Measurements from ENCODE around the gene KCNMA1. TPM values are rescaled to one million over a fixed set of nuclear protein-coding genes. Genes with fewer than 3 reads are reported as not detected.

Gene KCNMA1
- total RNA-seq, 8 experiments from 2014 or later, result 4.3 to 81.4 (median 17.3) TPM

- H3K4me3 ChIP-seq, result no peak overlapping the region
- in situ Hi-C loops (cut with MboI; ENCODE audit: low pct_unique_long_range_greater_than_20kb in 2 of 9, low sequenced_read_pairs in 9 of 9, unreplicated experiment in 9 of 9), result loop anchor here in 2 of 9 experiments (10.0 to 25.0 kb wide), 5 partner anchors 428 to 1605 kb away; no protein-coding TSS in a partner anchor
- peaks cover 6% of the 10 kb centered on the region in 2 donors for H3K4me1 ChIP-seq (replicated peaks in 1 of 2)
- WGBS, 10 experiments, result 36 to 100% (median 91%) methylated on average over 1 to 3 of the region's 3 CpGs; no CpG with 5 or more reads in 4 of the 10 experiments
- H3K27ac ChIP-seq, result no peak overlapping the region
- no peak for ATAC-seq (replicated peaks in 6 of 8)
These were observed 645.1 kb downstream of the KCNMA1 start for GRCh38 chr10:76992467-76992866.

GRCh38 chr10:76991621-76992020 is 646.0 kb downstream of the KCNMA1 start:
- H3K27ac ChIP-seq, result no peak overlapping the region
- no peak overlapping the region for H3K4me3 ChIP-seq
- ATAC-seq (replicated peaks in 6 of 8), result no peak
- H3K4me1 ChIP-seq (replicated peaks in 1 of 2), result peaks cover 0 to 6% of the 10 kb centered on the region in 2 donors
- 0 to 100% (median 69%) methylated on average over 1 to 2 of the region's 2 CpGs; no CpG with 5 or more reads in 4 of the 10 experiments for WGBS, 10 experiments
- in situ Hi-C loops (cut with MboI; ENCODE audit: low pct_unique_long_range_greater_than_20kb in 2 of 9, low sequenced_read_pairs in 9 of 9, unreplicated experiment in 9 of 9), result loop anchor here in 2 of 9 experiments (10.0 to 25.0 kb wide), 5 partner anchors 427 to 1604 kb away; no protein-coding TSS in a partner anchor

- H3K27ac ChIP-seq, result no peak overlapping the region
- peaks cover 0 to 6% of the 10 kb centered on the region in 2 donors for H3K4me1 ChIP-seq (replicated peaks in 1 of 2)
- in situ Hi-C loops (cut with MboI; ENCODE audit: low pct_unique_long_range_greater_than_20kb in 2 of 9, low sequenced_read_pairs in 9 of 9, unreplicated experiment in 9 of 9), result loop anchor here in 2 of 9 experiments (10.0 to 25.0 kb wide), 5 partner anchors 426 to 1603 kb away; no protein-coding TSS in a partner anchor
- 67 to 100% (median 100%) methylated on average over 1 of the region's 1 CpG; no CpG with 5 or more reads in 5 of the 10 experiments for WGBS, 10 experiments
- no peak for ATAC-seq (replicated peaks in 6 of 8)
- no peak overlapping the region for H3K4me3 ChIP-seq
These were observed 647.0 kb downstream of the KCNMA1 start for GRCh38 chr10:76990561-76990960.

GRCh38 chr10:76984559-76985443 is 652.8 kb downstream of the KCNMA1 start:
- Histone ChIP-seq H3K4me3 (no peak overlapping the region), H3K27ac (no peak overlapping the region), H3K4me1 (replicated peaks in 1 of 2) (peaks cover 2 to 7% of the 10 kb centered on the region in 2 donors)
- peak; percentile 82 to 97 (median 90) for ATAC-seq (replicated peaks in 6 of 8)
- in situ Hi-C loops (cut with MboI; ENCODE audit: low pct_unique_long_range_greater_than_20kb in 2 of 9, low sequenced_read_pairs in 9 of 9, unreplicated experiment in 9 of 9), result loop anchor here in 2 of 9 experiments (25.0 kb wide), 4 partner anchors 448 to 1598 kb away; no protein-coding TSS in a partner anchor
- WGBS, 10 experiments, result 0 to 30% (median 6%) methylated on average over 2 to 6 of the region's 6 CpGs

- peaks cover 2 to 12% of the 10 kb centered on the region in 2 donors for H3K4me1 ChIP-seq (replicated peaks in 1 of 2)
- 44 to 85% (median 64%) methylated on average over 2 to 3 of the region's 3 CpGs for WGBS, 10 experiments
- no peak overlapping the region for H3K4me3 ChIP-seq
- in situ Hi-C loops (cut with MboI; ENCODE audit: low pct_unique_long_range_greater_than_20kb in 2 of 9, low sequenced_read_pairs in 9 of 9, unreplicated experiment in 9 of 9), result loop anchor here in 2 of 9 experiments (25.0 kb wide), 4 partner anchors 446 to 1596 kb away; no protein-coding TSS in a partner anchor
- no peak overlapping the region for H3K27ac ChIP-seq
- no peak for ATAC-seq (replicated peaks in 6 of 8)
These were observed 654.0 kb downstream of the KCNMA1 start for GRCh38 chr10:76983624-76984023.

- peaks cover 9 to 21% of the 10 kb centered on the region in 2 donors for H3K4me1 ChIP-seq (replicated peaks in 1 of 2)
- H3K27ac ChIP-seq, result no peak overlapping the region
- in situ Hi-C loops (cut with MboI; ENCODE audit: low pct_unique_long_range_greater_than_20kb in 2 of 9, low sequenced_read_pairs in 9 of 9, unreplicated experiment in 9 of 9), result loop anchor here in 2 of 9 experiments (25.0 kb wide), 4 partner anchors 445 to 1595 kb away; no protein-coding TSS in a partner anchor
- 37 to 100% (median 85%) methylated on average over 1 to 2 of the region's 2 CpGs for WGBS, 10 experiments
- ATAC-seq (replicated peaks in 6 of 8), result no peak
- H3K4me3 ChIP-seq, result no peak overlapping the region
These were observed 654.9 kb downstream of the KCNMA1 start for GRCh38 chr10:76982671-76983070.

- Histone ChIP-seq H3K4me1 (replicated peaks in 1 of 2) (peaks cover 15 to 23% of the 10 kb centered on the region in 2 donors), H3K27ac (no peak overlapping the region), H3K4me3 (no peak overlapping the region)
- no peak for ATAC-seq (replicated peaks in 6 of 8)
- WGBS, 10 experiments, result 43 to 100% (median 79%) methylated on average over 1 to 5 of the region's 7 CpGs; no CpG with 5 or more reads in 3 of the 10 experiments
- in situ Hi-C loops (cut with MboI; ENCODE audit: low pct_unique_long_range_greater_than_20kb in 2 of 9, low sequenced_read_pairs in 9 of 9, unreplicated experiment in 9 of 9), result loop anchor here in 2 of 9 experiments (25.0 kb wide), 4 partner anchors 444 to 1594 kb away; no protein-coding TSS in a partner anchor
These were observed 656.4 kb downstream of the KCNMA1 start for GRCh38 chr10:76981251-76981650.

- H3K4me3 ChIP-seq, result no peak overlapping the region
- ATAC-seq (replicated peaks in 6 of 8), result peak in 5 of 8 experiments; percentile 62 to 95 (median 93)
- 37 to 100% (median 57%) methylated on average over 1 to 7 of the region's 7 CpGs; no CpG with 5 or more reads in 3 of the 10 experiments for WGBS, 10 experiments
- in situ Hi-C loops (cut with MboI; ENCODE audit: low pct_unique_long_range_greater_than_20kb in 2 of 9, low sequenced_read_pairs in 9 of 9, unreplicated experiment in 9 of 9), result loop anchor here in 2 of 9 experiments (25.0 kb wide), 4 partner anchors 441 to 1591 kb away; no protein-coding TSS in a partner anchor
- H3K4me1 ChIP-seq (replicated peaks in 1 of 2), result peaks cover 16% of the 10 kb centered on the region in 2 donors
- H3K27ac ChIP-seq, result no peak overlapping the region
These were observed 659.7 kb downstream of the KCNMA1 start for GRCh38 chr10:76977901-76978300.

GRCh38 chr10:76977046-76977445 is 660.6 kb downstream of the KCNMA1 start:
- Histone ChIP-seq H3K4me3 (no peak overlapping the region), H3K4me1 (replicated peaks in 1 of 2) (peaks cover 16 to 18% of the 10 kb centered on the region in 2 donors), H3K27ac (no peak overlapping the region)
- no peak for ATAC-seq (replicated peaks in 6 of 8)
- 50 to 100% (median 78%) methylated on average over 2 to 3 of the region's 3 CpGs; no CpG with 5 or more reads in 4 of the 10 experiments for WGBS, 10 experiments
- in situ Hi-C loops (cut with MboI; ENCODE audit: low pct_unique_long_range_greater_than_20kb in 2 of 9, low sequenced_read_pairs in 9 of 9, unreplicated experiment in 9 of 9), result loop anchor here in 2 of 9 experiments (25.0 kb wide), 4 partner anchors 440 to 1590 kb away; no protein-coding TSS in a partner anchor

- Histone ChIP-seq H3K4me1 (replicated peaks in 1 of 2) (peaks cover 16 to 25% of the 10 kb centered on the region in 2 donors), H3K4me3 (no peak overlapping the region), H3K27ac (no peak overlapping the region)
- in situ Hi-C loops (cut with MboI; ENCODE audit: low pct_unique_long_range_greater_than_20kb in 2 of 9, low sequenced_read_pairs in 9 of 9, unreplicated experiment in 9 of 9), result loop anchor here in 2 of 9 experiments (25.0 kb wide), 4 partner anchors 439 to 1589 kb away; no protein-coding TSS in a partner anchor
- WGBS, 10 experiments, result 100% methylated on average over 1 of the region's 1 CpG; no CpG with 5 or more reads in 4 of the 10 experiments
- ATAC-seq (replicated peaks in 6 of 8), result peak in 4 of 8 experiments; percentile 12 to 71 (median 40)
These were observed 661.5 kb downstream of the KCNMA1 start for GRCh38 chr10:76976142-76976541.

- Histone ChIP-seq H3K4me1 (replicated peaks in 1 of 2) (peaks cover 16 to 33% of the 10 kb centered on the region in 2 donors), H3K4me3 (no peak overlapping the region), H3K27ac (no peak overlapping the region)
- in situ Hi-C loops (cut with MboI; ENCODE audit: low pct_unique_long_range_greater_than_20kb in 2 of 9, low sequenced_read_pairs in 9 of 9, unreplicated experiment in 9 of 9), result loop anchor here in 2 of 9 experiments (25.0 kb wide), 4 partner anchors 438 to 1588 kb away; no protein-coding TSS in a partner anchor
- ATAC-seq (replicated peaks in 6 of 8), result peak in 1 of 8 experiments; percentile 50
- 0 to 100% (median 90%) methylated on average over 1 to 5 of the region's 6 CpGs; no CpG with 5 or more reads in 3 of the 10 experiments for WGBS, 10 experiments
These were observed 662.5 kb downstream of the KCNMA1 start for GRCh38 chr10:76975126-76975525.

- peak in 3 of 8 experiments; percentile 31 to 94 (median 85) for ATAC-seq (replicated peaks in 6 of 8)
- Histone ChIP-seq H3K4me1 (replicated peaks in 1 of 2) (peaks cover 16 to 33% of the 10 kb centered on the region in 2 donors), H3K4me3 (no peak overlapping the region), H3K27ac (no peak overlapping the region)
- 0 to 100% (median 80%) methylated on average over 1 to 10 of the region's 10 CpGs; no CpG with 5 or more reads in 2 of the 10 experiments for WGBS, 10 experiments
- in situ Hi-C loops (cut with MboI; ENCODE audit: low pct_unique_long_range_greater_than_20kb in 2 of 9, low sequenced_read_pairs in 9 of 9, unreplicated experiment in 9 of 9), result no loop called here
These were observed 663.5 kb downstream of the KCNMA1 start for GRCh38 chr10:76974017-76974691.
